ENCODE data around the gene MTHFD2L. TPM values are rescaled to one million over a fixed set of nuclear protein-coding genes. Genes with fewer than 3 reads are reported as not detected.

The MTHFD2L gene
- total and polyA plus RNA-seq, 10 of the 15 experiments (the other 5 are each of a cell fraction or from before 2014, with no cell fraction given): 4.8 to 25.4 (median 14.4) TPM

GRCh38 chr4:74125029-74125428, 32.9 kb upstream of the MTHFD2L start:
- WGBS (ENCODE audit: insufficient coverage, insufficient replicate concordance, low lambda C conversion rate, missing lambda C conversion rate): 48% methylated on average over 1 of the region's 1 CpG
- Histone ChIP-seq H3K9ac (ENCODE audit: control insufficient read depth, insufficient read depth, low read length) (no peak overlapping the region), H3K36me3 (ENCODE audit: control insufficient read depth in 2 of 2, insufficient read depth in 2 of 2, low read length in 1 of 2) (no peaks in the 10 kb centered on the region), H2AFZ (ENCODE audit: control insufficient read depth, low read depth, low read length) (no peak overlapping the region), H3K4me1 (ENCODE audit: control insufficient read depth, insufficient read depth, low read length) (no peaks in the 10 kb centered on the region), H3K4me2 (ENCODE audit: control insufficient read depth, insufficient read depth) (no peak overlapping the region), H3K9me3 (replicated peaks; ENCODE audit: control insufficient read depth, insufficient read depth, low read length) (no peaks in the 10 kb centered on the region), H3K4me3 (no peak overlapping the region), H3K79me2 (ENCODE audit: control insufficient read depth, insufficient read depth, low read length) (no peaks in the 10 kb centered on the region), H3K27ac (ENCODE audit: control insufficient read depth, insufficient read depth) (no peak overlapping the region), H4K20me1 (ENCODE audit: control insufficient read depth, insufficient read depth) (no peaks in the 10 kb centered on the region), H3K27me3 (replicated peaks in 1 of 2; ENCODE audit: control insufficient read depth in 2 of 2, insufficient read depth in 2 of 2, low read length in 1 of 2) (no peaks in the 10 kb centered on the region)
- intact Hi-C loops (cut with micrococcal nuclease; ENCODE audit: unreplicated experiment): loop anchor here (5.0 kb wide), 1 partner anchor 258 kb away; the partner anchor contains the start of gene CXCL1
- SMC1A ChIA-PET (ENCODE audit: uncharacterized antibody, unreplicated experiment): no interaction called here
- RAD21 ChIA-PET (ENCODE audit: unreplicated experiment): no interaction called here
- ATAC-seq (no peak), FAIRE-seq (no peak), DNase-seq (ENCODE audit: low read depth, low spot score) (no peak)
- CTCF ChIA-PET: interaction anchor here (1.9 kb wide), 1 partner anchor 10 kb away, joined by 6 read pairs; no protein-coding TSS in a partner anchor
- in situ Hi-C loops (cut with MboI): loop anchor here (25.0 kb wide), 1 partner anchor 563 kb away; no protein-coding TSS in a partner anchor
- no TSS peak for BruUV-seq (replicated peaks)
- TF ChIP-seq TARDBP (IDR thresholded peaks at IDR 0.05; ENCODE audit: borderline replicate concordance) (no peak), ZNF207 (IDR thresholded peaks at IDR 0.05; ENCODE audit: borderline replicate concordance) (no peak), MTA2 (IDR thresholded peaks at IDR 0.05; ENCODE audit: low read depth) (no peak), ZZZ3 (IDR thresholded peaks at IDR 0.05; ENCODE audit: control insufficient read depth, insufficient read length, low read depth) (no peak), SUZ12 (IDR thresholded peaks at IDR 0.05; ENCODE audit: unreplicated experiment) (no peak), ASH2L (IDR thresholded peaks at IDR 0.05; ENCODE audit: borderline replicate concordance, low read depth) (no peak), CBX5 (IDR thresholded peaks at IDR 0.05; ENCODE audit: low read depth) (no peak), E4F1 (IDR thresholded peaks at IDR 0.05; ENCODE audit: borderline replicate concordance, partially characterized antibody) (no peak), ZNF384 (IDR thresholded peaks at IDR 0.05; ENCODE audit: borderline replicate concordance, low read depth, low read length) (no peak), CREB1 (IDR thresholded peaks at IDR 0.05; ENCODE audit: low read depth) (no peak), HDAC2 (IDR thresholded peaks at IDR 0.05) (no peak), NRF1 (conservative IDR thresholded peaks at IDR 0.05; ENCODE audit: low read depth, low read length) (no peak)
- POLR2A ChIA-PET: no interaction called here
